DMS153 (cell line): Measurements from ENCODE around the gene CFAP157.

ENCODE experiments used
- DNase-seq: peaks from one replicate; lab custom pipeline; 2025; lab: John Stamatoyannopoulos, UW

CFAP157 gene

DNA sequence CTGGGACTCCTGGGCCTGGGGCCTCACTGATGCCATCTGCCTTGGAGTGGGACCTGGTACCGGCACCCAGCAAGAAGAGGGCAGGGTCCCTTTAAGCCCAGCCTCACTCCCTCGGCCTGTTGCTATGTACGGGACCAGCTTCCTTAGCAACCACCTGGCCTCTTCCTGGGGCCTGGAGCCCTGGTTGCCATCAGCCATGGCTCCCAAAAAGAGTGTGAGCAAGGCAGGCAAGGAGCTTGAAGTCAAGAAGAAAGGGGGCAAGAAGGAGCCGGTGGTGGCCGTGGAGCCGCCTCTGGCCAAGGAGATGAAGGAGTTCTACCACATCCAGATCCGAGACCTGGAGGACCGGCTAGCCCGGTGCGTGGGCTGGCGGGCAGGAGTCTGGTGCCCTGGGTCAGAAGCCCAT lies at the start of gene CFAP157:
TSS of gene CFAP157 (plus strand) at position 153 of the 406 bp plus-strand sequence. CDS start at position 197, 44 bp downstream.
- DNase-seq = peak; percentile 14

GRCh38 chr9:127658428-127658827 lies 48.4 kb upstream of the CFAP157 start:
- no peak for DNase-seq

DNA sequence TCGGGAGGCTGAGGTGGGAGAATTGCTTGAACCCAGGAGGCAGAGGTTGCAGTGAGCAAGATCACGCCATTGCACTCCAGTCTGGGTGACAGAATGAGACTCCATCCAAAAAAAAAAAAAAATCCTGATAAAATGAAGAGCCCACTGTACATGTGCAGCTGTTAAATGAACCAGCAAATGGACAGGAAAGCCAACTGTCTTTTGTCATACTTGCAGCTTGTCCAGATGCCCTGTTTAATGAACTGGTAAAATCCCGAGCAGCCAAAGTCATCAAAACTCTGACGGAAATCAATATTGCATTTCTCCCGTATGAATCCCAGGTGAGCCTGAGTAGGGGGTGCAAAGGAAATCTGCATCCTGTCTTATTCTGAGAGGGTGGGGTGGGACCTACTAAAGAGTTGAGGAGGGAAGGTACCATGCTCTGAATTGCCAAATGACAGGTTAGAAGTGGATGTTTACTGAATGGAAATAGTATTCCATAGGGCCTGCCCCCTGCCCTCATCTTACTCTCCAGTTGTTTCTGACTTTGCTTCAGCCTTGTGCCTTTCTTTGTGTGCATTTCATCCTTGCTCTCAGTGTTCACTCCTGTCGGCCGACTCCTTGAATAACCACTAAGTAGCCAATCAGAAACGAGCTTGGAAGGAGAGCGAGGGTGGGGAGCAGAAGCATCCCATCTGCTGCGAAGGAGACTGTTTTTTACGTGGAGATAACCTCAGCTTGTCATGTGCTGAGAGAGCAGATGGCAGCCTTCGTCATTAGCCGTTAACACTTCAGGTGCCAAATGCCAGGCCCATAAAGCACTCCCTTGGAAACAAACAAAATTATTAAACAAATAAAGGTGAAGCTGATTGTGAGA lies 45.7 kb upstream of the CFAP157 start:
- peak; percentile 43 for DNase-seq

DNA sequence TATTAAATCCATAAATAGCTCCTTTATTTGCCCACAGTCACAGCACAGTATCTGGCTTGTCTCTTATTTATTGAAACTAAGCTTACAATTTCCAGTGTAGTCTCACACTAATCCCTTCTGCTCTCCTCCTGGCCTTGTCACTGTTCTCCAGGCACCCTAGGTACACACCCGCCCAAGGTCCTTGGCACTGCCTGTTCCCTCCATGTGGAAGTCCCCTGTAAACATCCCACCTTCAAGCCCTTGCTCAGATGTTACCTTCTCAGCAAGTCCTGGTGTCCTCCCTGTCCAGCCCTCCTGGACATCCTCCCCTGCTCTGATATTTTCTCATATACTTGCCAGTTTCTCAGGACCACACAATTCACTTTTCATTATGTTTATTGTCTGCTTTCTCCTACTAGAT lies 44.2 kb upstream of the CFAP157 start:
- DNase-seq = no peak

GRCh38 chr9:127664324-127664677 lies 42.5 kb upstream of the CFAP157 start:
- no peak for DNase-seq

GRCh38 chr9:127664678-127665507 lies 41.9 kb upstream of the CFAP157 start:
- no peak for DNase-seq

DNA sequence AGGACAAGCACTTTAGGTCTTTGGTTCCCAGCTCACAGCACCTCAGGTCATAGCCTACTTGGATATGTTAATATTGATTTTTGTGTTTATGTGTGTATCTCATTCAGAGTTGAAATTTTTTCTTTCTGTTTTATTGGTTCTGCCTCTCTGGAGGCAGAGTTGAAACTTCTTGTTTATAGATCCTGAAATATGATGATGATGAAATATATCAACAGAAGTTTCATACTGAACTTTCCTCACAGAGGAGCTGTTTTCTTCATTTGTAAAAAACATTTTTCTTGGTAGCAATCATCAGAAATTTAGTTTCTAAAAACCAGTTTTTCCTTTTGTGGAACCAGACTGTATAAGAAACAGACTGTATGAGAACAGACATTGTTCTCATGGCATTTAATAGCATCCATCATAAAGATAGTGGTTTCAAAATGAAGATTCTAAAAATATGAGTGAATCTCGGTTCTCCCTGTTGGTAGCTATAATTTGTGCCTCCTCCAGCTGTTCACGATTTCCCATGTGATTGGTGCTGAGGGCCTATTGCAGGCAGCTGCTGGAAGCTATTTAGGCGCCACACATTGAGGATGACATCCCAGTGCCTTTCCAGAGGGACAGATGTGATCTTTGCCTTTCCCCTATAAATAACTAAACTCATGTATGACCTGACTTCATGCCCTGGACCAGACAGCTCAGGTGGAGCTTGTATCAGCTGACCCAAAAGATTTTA lies 39.5 kb upstream of the CFAP157 start:
- DNase-seq = no peak

DNA sequence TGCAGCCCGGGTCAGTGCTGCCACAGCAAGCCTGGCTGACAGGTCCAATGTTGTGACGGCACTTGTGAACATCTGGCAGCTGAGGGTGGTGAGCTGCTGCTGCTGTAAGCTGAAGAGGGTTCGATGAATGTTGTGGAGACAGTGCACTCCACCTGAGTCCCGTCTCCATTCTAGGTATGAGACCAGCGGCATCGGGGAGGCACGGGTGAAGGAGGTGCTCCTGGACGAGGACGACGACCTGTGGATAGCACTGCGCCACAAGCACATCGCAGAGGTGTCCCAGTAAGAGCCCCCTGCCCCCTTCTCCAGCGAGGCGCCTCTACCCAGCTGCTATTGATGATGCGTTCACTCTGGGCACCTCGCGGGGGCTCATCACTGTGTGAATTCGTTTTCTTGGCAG lies 38.9 kb upstream of the CFAP157 start:
- DNase-seq = no peak

- DNase-seq = no peak
Measured at GRCh38 chr9:127673234-127673633, 33.6 kb upstream of the CFAP157 start.

DNA sequence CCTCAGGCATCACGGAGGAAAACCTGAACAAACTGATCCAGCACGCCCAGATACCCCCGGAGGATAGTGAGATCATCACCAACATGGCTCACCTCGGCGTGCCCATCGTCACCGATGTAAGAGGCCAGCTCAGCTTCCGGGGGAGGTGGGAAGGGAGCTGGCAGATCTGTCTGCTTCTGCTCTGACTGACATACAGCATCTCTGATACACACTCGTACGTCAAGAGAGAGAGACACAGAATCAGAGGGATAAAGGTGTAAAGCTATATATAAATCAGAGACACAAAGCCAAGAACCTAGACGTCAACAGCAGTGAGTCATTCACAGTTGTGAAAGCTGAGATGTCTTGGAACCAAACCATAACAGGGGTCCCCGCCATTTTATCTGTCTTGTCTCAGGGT lies 30.1 kb upstream of the CFAP157 start:
- no peak for DNase-seq

GRCh38 chr9:127679506-127679905 lies 27.3 kb upstream of the CFAP157 start:
- DNase-seq = no peak

DNA sequence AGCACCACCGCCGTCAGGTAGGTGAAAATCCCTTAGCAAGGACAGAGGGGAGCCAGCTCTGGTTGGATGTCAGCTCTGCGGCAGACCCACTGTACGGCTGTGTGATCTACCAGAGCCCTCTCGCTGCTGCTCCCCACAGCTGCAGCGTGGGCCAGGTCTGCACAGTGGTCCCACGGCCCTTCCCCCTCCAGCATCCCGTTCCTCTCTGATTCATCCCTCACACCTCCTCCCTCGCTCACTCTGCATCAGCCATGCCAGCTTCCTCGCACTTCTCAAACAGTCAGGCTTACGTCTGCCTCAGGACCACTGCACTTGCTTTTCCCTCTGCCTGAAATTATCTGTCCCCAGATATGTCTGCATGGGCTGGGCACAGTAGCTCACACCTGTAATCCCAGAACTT lies 26.6 kb upstream of the CFAP157 start:
- no peak for DNase-seq

DNA sequence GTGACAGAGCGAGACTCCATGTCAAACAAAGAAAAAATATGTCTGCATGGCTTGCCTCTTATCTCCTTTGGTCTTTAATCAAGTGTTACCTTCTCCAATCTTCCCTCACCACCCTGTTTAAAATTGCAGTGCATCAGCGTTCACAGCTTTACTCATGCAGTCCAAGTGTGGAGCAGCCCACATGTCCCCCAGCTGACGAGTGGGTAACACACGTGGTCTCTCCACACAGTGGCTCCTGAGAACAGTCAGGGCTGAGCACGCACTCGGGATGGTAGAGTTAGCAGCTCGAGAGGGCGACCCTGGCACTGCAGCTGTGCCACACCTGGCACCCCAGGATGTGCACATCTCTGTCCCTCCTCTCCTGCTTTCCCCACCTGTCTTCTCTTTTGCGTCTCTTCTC lies 25.9 kb upstream of the CFAP157 start:
- DNase-seq = no peak

- DNase-seq = no peak
Measured at GRCh38 chr9:127682351-127683136, 24.2 kb upstream of the CFAP157 start.

DNA sequence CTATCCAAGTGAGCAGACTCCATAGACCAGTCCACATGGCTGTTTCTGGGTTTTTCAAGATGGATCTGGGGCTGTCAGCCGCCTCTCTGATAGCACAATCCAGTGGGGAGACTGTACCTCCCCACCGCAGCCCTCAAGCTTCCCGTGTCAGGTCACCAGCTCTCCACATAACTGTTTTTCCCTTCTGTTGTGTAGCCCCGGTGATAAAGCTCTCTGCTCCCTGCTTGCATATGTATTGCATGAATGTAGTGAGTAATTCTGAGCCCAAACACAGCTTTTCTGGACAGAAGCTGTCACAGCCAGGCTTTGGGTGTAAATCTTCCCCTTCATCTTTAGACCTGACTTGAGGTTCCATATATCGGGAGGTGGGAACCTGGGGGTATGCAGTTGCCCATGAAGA lies 23.1 kb upstream of the CFAP157 start:
- no peak for DNase-seq

GRCh38 chr9:127684576-127684975 lies 22.2 kb upstream of the CFAP157 start:
- DNase-seq = no peak

DNA sequence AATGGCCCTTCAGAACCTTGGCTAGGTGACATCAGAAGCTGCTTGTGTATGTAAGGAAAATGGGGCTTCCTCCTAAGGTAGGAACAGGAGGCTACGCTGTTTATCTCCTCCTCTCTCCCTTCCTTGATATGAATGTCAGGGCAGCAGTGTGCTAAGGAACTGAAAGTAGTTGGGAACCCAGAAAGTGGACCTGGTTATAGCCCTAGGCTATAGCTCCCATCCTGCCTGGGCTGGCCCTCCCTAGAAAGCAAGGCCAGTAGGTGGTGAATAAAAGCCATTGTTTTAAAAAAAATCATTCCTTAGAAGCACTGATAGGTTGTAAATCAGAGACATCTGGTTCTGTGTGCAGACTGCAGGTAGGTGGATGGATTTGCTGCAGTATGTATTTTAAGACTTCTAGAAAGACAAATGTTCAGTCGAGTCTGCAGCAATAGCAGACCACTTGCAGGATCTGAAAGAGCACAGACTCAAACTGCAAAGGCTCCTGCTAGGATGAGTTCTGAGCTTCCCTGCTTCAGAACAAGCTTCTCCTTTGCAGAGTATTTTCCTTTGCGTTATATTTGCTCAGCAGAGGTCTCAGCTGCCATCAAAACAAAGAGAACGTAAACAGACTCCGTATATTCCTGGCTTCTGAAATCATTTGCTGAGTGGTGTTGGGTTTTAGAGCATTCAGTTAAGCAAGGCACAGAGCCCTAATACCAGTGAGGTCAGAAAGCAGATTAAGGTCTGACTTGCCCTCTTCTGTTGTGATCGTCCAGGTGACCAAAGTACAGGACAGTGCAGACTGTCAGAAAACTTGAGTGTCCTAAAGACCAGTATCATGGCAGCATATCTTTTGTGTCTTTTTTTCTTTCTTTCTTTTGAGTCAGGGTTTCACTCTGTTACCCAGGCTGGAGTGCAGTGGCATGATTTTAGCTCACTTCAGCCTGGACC lies 20.1 kb upstream of the CFAP157 start:
- peak; percentile 49 for DNase-seq

- DNase-seq = no peak
Measured at GRCh38 chr9:127689329-127690000, 17.3 kb upstream of the CFAP157 start.

GRCh38 chr9:127690735-127691134 lies 16.1 kb upstream of the CFAP157 start:
- no peak for DNase-seq

- DNase-seq = no peak
Measured at GRCh38 chr9:127692071-127692470, 14.7 kb upstream of the CFAP157 start.
